Mesangial cell (primary cell): ENCODE data around the gene POU6F2. TPM values are rescaled to one million over a fixed set of nuclear protein-coding genes. Genes with fewer than 3 reads are reported as not detected.

Experiments
- total RNA-seq: library from RNA; depleted of rRNA; stranded (reverse); fragments of >200 nt; gene quantifications from 2 replicates; pipeline ENCODE4 v1.2.3, GENCODE V29; 2015

The POU6F2 gene, protein sequence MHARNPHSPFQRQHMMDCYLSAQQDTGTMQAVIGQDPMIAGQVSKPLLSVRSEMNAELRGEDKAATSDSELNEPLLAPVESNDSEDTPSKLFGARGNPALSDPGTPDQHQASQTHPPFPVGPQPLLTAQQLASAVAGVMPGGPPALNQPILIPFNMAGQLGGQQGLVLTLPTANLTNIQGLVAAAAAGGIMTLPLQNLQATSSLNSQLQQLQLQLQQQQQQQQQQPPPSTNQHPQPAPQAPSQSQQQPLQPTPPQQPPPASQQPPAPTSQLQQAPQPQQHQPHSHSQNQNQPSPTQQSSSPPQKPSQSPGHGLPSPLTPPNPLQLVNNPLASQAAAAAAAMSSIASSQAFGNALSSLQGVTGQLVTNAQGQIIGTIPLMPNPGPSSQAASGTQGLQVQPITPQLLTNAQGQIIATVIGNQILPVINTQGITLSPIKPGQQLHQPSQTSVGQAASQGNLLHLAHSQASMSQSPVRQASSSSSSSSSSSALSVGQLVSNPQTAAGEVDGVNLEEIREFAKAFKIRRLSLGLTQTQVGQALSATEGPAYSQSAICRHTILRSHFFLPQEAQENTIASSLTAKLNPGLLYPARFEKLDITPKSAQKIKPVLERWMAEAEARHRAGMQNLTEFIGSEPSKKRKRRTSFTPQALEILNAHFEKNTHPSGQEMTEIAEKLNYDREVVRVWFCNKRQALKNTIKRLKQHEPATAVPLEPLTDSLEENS
- not detected in 2 replicates for total RNA-seq

DNA sequence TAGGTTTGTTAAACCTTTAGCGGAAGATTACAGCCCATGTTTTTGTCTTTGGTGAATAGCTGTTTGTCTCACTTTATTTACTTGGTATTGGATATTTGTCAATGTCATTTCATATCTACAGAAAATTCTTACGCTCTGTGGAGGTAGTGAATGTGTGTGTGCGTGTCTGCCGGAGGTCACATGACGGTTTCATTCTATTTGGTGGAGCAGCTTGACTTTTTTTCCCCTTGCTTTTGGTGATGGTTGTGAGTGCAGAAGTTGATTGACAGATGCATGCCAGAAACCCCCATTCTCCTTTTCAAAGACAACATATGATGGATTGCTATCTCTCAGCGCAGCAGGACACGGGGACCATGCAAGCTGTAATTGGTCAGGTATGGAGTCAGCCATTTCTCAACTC lies at the start of gene POU6F2:
Gene POU6F2 (plus strand): TSS at position 225 of the 400 bp plus-strand sequence. CDS start 45 bp downstream, at position 270.

Other genes with a start within 250 kb of the POU6F2 start
- 9.9 and 19.8 TPM in 2 replicates for gene VPS41, start 68.7 kb upstream of the POU6F2 start, total RNA-seq